Gastrocnemius medialis (tissue), 4 donors: ENCODE data around the gene CCL25. TPM values are rescaled to one million over a fixed set of nuclear protein-coding genes. Genes with fewer than 3 reads are reported as not detected.
A peak's percentile ranks its signal among the peaks of the same experiment; 100 is the strongest.

Experiments
- ATAC-seq, 2 donors: fragments of 150-250 bp; one replicate each; pipeline ENCODE4 v1.9.1; 2016
- DNase-seq, 2 donors: peaks; one replicate each; pipeline ENCODE4 v3.0.0-alpha.2; 2019
- H3K27ac ChIP-seq, 4 donors: fragments of 200-600 bp; sonication (generic); 1 replicate in 1 of 4; 2 replicates in 3 of 4; pipeline ENCODE4 v1.5.1; 2016 to 2018; ENCODE audit warnings: mild to moderate bottlenecking in 2 of 4, moderate library complexity in 1 of 4
- H3K27me3 ChIP-seq, 3 donors: fragments of 200-600 bp; sonication (generic) in 2 of 3; 1 replicate in 1 of 3; 2 replicates in 2 of 3; pipeline versions ENCODE4 v1.5.1 to v1.6.0; 2016 to 2019; ENCODE audit warnings: mild to moderate bottlenecking in 1 of 3, moderate library complexity in 1 of 3
- H3K36me3 ChIP-seq, 2 donors: fragments of 200-600 bp; sonication (generic) in 1 of 2; one replicate each; pipeline ENCODE4 v1.5.1; 2017 to 2018
- H3K4me1 ChIP-seq, 2 donors: fragments of 200-600 bp; sonication (generic) in 1 of 2; one replicate each; pipeline ENCODE4 v1.5.1; 2016 to 2017; ENCODE audit warnings: mild to moderate bottlenecking in 2 of 2
- H3K4me3 ChIP-seq, 4 donors: fragments of 200-600 bp; sonication (generic) in 3 of 4; 1 replicate in 1 of 4; 2 replicates in 3 of 4; pipeline ENCODE4 v1.5.1; 2016 to 2019; ENCODE audit warnings: mild to moderate bottlenecking in 2 of 4
- H3K9me3 ChIP-seq, 3 donors: fragments of 200-600 bp; sonication (generic) in 2 of 3; 1 replicate in 1 of 3; 2 replicates in 2 of 3; pipeline ENCODE4 v1.5.1; 2016 to 2019
- POLR2A ChIP-seq, 2 donors: fragments of 450-650 bp; IDR thresholded peaks; one replicate each; pipeline ENCODE4 v1.6.1; 2017; ENCODE audit warnings: antibody characterized with exemption in 2 of 2, mild to moderate bottlenecking in 2 of 2, moderate library complexity in 2 of 2
- in situ Hi-C, 4 donors: fragments of 200-750 bp; cut with MboI; loops; one replicate each; pipeline versions ENCODE4 v1.15.0 to v1.8.0; 2017; ENCODE audit warnings: low sequenced_read_pairs in 4 of 4
- intact Hi-C: fragments of 100-400 bp; cut with DNase I; formaldehyde crosslinking; loops from one replicate; pipeline ENCODE4 v1.15.1; 2023; ENCODE audit warnings: low total_unique reads
- total RNA-seq, 4 donors: library from RNA; depleted of rRNA; stranded (reverse); fragments of >200 nt; gene quantifications; one replicate each; pipeline versions ENCODE4 v1.1.0 to v1.2.3, GENCODE V29; 2016
- TF ChIP-seq, protein P1 (sequence below), 5 experiments: fragments of 450-650 bp in 3 of 5; fragments of 200-600 bp in 2 of 5; sonication (generic) in 2 of 5; IDR thresholded peaks in 4 of 5; conservative IDR thresholded peaks in 1 of 5; 1 replicate in 4 of 5; 2 replicates in 1 of 5; pipeline ENCODE4 v1.5.1; 2016 to 2019; ENCODE audit warnings: antibody characterized with exemption in 5 of 5, mild to moderate bottlenecking in 3 of 5, moderate library complexity in 3 of 5

CCL25 gene
- total RNA-seq, 4 donors from 2014 or later, result not detected

DNA sequence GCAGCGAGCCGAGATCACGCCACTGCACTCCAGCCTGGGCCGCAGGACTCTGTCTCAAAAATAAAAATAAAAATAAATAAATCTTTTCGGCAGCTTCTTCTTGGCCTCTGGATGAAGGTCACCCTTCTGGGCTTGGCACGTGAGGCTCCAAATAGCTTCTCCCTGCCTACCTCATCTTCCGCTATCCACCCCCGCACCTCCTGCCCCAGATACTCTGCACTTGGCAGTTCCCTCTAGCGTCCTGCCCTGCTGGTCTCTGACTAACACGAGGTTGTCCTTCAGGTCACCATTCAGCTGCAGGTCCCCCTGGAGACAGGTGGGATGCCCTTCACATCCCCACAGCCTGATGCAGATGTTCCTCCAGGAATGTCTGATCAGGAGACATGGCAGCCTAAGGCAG, 8.5 kb upstream of the CCL25 start:
- Histone ChIP-seq H3K4me1 (no peaks in the 10 kb centered on the region), H3K9me3 (no peaks in the 10 kb centered on the region), H3K36me3 (no peaks in the 10 kb centered on the region), H3K27me3 (no peaks in the 10 kb centered on the region), H3K27ac (no peak overlapping the region), H3K4me3 (no peak overlapping the region)
- no peak for ATAC-seq
- no peak for TF ChIP-seq POLR2A (IDR thresholded peaks at IDR 0.05)
- TF ChIP-seq, protein P1, sequence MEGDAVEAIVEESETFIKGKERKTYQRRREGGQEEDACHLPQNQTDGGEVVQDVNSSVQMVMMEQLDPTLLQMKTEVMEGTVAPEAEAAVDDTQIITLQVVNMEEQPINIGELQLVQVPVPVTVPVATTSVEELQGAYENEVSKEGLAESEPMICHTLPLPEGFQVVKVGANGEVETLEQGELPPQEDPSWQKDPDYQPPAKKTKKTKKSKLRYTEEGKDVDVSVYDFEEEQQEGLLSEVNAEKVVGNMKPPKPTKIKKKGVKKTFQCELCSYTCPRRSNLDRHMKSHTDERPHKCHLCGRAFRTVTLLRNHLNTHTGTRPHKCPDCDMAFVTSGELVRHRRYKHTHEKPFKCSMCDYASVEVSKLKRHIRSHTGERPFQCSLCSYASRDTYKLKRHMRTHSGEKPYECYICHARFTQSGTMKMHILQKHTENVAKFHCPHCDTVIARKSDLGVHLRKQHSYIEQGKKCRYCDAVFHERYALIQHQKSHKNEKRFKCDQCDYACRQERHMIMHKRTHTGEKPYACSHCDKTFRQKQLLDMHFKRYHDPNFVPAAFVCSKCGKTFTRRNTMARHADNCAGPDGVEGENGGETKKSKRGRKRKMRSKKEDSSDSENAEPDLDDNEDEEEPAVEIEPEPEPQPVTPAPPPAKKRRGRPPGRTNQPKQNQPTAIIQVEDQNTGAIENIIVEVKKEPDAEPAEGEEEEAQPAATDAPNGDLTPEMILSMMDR (IDR thresholded peaks at IDR 0.05 in 4 of 5, conservative IDR thresholded peaks at IDR 0.05 in 1 of 5), result no peak
- no peak for DNase-seq
- intact Hi-C loops (no loop called here), in situ Hi-C loops (no loop called here)

DNA sequence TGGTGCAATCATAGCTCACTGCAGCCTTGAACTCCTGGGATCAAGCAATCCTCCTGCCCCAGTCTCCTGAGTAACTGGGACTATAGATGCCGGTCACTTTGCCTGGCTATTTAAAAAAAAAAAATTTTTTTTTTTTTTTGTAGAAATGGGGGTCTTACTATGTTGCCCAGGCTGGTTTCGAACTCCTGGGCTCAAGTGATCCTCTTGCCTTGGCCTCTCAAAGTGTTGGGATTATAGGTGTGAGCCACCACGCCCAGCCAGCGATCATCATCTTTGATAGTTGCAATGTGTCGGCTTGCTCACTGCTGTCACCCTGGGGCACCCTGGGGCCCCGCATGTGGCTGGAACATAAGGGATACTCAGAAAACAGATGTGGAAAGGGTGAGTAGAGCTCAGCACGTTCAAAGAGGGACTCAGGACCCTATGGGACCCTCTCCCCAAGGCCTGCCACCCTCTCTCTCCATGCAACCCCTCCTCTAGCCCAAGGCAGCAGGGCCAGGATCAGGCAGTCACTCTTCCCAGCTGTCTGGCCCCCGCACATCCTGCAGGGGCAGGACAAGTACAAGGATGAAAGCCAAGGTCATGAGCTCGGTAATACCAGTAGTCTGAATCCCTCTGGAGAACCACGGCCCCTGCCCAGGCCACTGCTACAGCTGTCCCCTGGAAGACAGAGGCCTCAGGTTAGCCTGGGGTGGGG, 6.5 kb upstream of the CCL25 start:
- H3K27me3 ChIP-seq, result peaks cover 8 to 10% (median 10%) of the 10 kb centered on the region in 3 donors
- H3K4me3 ChIP-seq, result no peak overlapping the region
- no peaks in the 10 kb centered on the region for H3K36me3 ChIP-seq
- no peaks in the 10 kb centered on the region for H3K9me3 ChIP-seq
- ATAC-seq, result no peak
- in situ Hi-C loops (no loop called here), intact Hi-C loops (no loop called here)
- TF ChIP-seq, protein P1 (IDR thresholded peaks at IDR 0.05 in 4 of 5, conservative IDR thresholded peaks at IDR 0.05 in 1 of 5), result no peak
- no peak for TF ChIP-seq POLR2A (IDR thresholded peaks at IDR 0.05)
- H3K4me1 ChIP-seq, result no peaks in the 10 kb centered on the region
- DNase-seq, result no peak
- H3K27ac ChIP-seq, result no peak overlapping the region

DNA sequence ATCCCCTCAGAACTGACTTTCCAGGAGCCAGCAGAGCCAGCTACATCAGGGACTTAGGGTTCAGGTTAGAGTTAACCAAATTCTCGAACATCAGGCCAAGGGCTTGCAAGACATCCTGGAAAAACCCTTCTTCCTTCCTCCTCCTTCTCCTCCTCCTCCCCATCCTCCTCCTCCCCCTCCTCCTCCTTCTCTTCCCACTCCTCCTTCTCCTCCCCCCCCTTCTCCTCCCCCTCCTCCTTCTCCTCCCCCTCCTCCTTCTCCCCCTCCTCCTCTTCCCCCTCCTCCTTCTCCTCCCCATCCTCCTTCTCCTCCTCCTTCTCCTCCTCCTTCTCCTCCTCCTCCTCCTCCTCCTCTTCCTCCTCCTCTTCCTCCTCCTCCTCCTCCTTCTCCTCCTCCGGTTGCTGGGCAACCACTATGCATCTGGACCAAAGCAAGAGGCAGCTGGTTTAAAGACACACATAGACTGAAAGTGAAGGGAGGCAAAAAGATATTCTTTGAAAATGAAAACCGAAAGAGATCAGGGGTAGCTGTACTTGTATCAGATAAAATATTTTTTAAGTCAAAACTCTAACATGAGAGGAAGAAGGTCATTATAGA, 5.9 kb upstream of the CCL25 start:
- ATAC-seq (no peak), DNase-seq (no peak)
- TF ChIP-seq, protein P1 (IDR thresholded peaks at IDR 0.05 in 4 of 5, conservative IDR thresholded peaks at IDR 0.05 in 1 of 5), result no peak
- TF ChIP-seq POLR2A (IDR thresholded peaks at IDR 0.05), result no peak
- intact Hi-C loops (no loop called here), in situ Hi-C loops (no loop called here)
- Histone ChIP-seq H3K4me1 (no peaks in the 10 kb centered on the region), H3K27me3 (peaks cover 8 to 10% (median 10%) of the 10 kb centered on the region in 3 donors), H3K9me3 (no peaks in the 10 kb centered on the region), H3K4me3 (no peak overlapping the region), H3K36me3 (no peaks in the 10 kb centered on the region), H3K27ac (no peak overlapping the region)

DNA sequence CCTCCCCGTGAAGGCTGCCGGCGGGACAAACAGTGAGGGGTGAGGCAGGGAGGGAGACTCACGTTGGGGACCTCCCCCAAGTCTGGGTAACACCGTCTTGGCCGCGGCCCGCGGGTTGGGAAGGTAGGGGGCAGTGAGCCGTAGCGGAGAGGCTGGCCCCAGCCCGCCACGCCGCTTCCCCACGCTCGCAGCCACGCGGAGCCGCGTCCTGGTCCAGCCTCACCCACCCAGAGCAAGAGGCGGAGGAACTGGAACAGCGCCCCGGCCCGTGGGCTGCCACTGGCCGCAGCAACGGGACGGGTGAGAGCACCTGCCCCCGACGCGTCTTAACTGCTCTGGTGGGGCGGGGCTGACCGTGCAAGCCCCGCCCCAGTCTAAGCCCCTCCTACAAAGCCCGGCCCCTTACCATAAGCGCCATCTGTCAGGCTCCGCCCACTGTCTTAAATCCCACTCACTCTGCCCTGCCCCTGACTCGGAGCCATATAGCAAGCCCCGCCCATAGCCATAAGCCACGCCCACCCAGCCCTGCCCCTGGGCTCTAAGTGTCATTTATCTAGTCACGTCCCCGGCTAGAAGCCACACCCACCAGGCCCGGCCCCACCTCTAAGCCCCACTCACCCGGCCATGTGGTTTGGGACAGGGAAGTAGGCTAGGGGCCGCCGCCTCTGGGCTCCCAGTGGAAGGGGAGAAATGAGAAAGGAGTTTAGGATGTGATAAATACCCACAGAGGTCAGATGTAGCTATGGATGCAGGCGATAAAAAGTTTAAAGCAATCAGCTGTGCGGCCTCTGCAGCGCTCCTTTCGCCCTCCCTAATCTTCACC, 2.1 kb upstream of the CCL25 start:
- Histone ChIP-seq H3K27ac (no peak overlapping the region), H3K27me3 (peaks cover 8 to 10% (median 10%) of the 10 kb centered on the region in 3 donors), H3K4me3 (peak overlapping the region in 2 of 4 donors; percentile 14 to 19), H3K9me3 (no peaks in the 10 kb centered on the region), H3K4me1 (no peaks in the 10 kb centered on the region), H3K36me3 (no peaks in the 10 kb centered on the region)
- DNase-seq (peak; percentile 59 to 62), ATAC-seq (peak; percentile 33 to 50)
- TF ChIP-seq, protein P1 (IDR thresholded peaks at IDR 0.05 in 4 of 5, conservative IDR thresholded peaks at IDR 0.05 in 1 of 5), result no peak
- no peak for TF ChIP-seq POLR2A (IDR thresholded peaks at IDR 0.05)
- in situ Hi-C loops, result no loop called here
- intact Hi-C loops, result no loop called here
